Vagina (tissue), 2 donors: ENCODE measurements around the gene POLDIP3.
A peak's percentile ranks its signal among the peaks of the same experiment; 100 is the strongest.

Experiments used
- POLR2AphosphoS5 ChIP-seq, 2 donors: sonication (generic); formaldehyde crosslinking; IDR thresholded peaks; one replicate each; pipeline ENCODE4 v1.9.0; 2017; ENCODE audit warnings: antibody characterized with exemption in 2 of 2, mild to moderate bottlenecking in 2 of 2, low read depth in 1 of 2; ENCODE audit not compliant: insufficient read depth in 1 of 2
- TF ChIP-seq, protein P1 (sequence below), 3 experiments: fragments of 450-650 bp in 2 of 3; fragments of 200-600 bp in 1 of 3; sonication (generic) in 1 of 3; IDR thresholded peaks; one replicate each; pipeline ENCODE4 v1.5.1; 2017 to 2019; ENCODE audit warnings: antibody characterized with exemption in 3 of 3, mild to moderate bottlenecking in 2 of 3, moderate library complexity in 2 of 3

DNA sequence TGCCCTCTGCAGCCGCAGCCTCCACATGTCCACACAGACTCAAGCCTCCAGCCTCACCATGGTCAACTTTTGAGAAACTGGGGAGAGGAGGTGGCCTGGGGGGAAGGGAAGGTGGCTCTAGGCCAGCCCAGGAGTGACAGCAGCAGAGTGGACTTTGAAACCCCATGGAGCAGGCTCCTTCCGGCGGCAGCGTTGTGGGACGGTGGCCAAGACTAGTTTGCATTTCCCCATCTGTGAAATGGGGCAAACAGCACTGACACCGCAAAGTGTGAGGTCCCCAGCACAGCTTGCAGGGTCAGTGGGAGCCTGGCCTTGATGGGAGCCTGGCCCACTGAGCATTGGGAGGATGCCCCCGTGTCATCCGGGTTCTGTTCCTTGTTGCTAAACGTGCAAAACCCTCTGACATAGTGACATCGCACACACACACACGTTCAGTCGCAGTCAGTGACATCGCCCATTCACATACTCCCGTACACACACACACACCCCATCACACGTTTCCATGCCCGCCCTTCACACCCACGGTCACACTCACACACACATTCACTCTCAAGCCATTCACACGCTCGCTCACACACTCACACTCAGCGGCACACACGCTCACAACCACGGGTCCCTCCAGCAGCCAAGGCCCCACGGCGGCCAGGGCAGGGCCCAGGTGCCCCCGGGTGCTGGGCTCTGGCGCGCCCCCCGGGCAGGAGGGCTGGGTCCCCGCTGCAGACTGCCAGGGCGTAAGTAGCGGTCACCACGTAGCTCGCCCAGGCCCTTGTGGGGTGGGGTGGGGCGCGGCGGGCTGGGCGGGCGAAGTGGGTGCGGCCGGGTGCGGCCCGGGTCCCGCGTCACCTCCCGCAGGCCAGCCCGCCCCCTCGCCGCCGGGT, 33.9 kb upstream of the POLDIP3 start:
- TF ChIP-seq, protein P1, sequence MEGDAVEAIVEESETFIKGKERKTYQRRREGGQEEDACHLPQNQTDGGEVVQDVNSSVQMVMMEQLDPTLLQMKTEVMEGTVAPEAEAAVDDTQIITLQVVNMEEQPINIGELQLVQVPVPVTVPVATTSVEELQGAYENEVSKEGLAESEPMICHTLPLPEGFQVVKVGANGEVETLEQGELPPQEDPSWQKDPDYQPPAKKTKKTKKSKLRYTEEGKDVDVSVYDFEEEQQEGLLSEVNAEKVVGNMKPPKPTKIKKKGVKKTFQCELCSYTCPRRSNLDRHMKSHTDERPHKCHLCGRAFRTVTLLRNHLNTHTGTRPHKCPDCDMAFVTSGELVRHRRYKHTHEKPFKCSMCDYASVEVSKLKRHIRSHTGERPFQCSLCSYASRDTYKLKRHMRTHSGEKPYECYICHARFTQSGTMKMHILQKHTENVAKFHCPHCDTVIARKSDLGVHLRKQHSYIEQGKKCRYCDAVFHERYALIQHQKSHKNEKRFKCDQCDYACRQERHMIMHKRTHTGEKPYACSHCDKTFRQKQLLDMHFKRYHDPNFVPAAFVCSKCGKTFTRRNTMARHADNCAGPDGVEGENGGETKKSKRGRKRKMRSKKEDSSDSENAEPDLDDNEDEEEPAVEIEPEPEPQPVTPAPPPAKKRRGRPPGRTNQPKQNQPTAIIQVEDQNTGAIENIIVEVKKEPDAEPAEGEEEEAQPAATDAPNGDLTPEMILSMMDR (IDR thresholded peaks at IDR 0.05), result no peak
- TF ChIP-seq POLR2AphosphoS5 (IDR thresholded peaks at IDR 0.05; ENCODE audit: insufficient read depth in 1 of 2, low read depth in 1 of 2), result peak in 1 of 2 donors; percentile 52
